NT2/D1 (cell line): Measurements from ENCODE around the gene AMBRA1.

Experiments
- SUZ12 ChIP-seq: IDR thresholded peaks from 2 replicates; pipeline ENCODE4 v1.6.1; 2011; ENCODE audit not compliant: insufficient read length, insufficient read depth; ENCODE audit errors: extremely low read depth
- YY1 ChIP-seq: IDR thresholded peaks from 2 replicates; pipeline ENCODE4 v1.6.1; 2011; ENCODE audit not compliant: insufficient read length, insufficient read depth
- ZNF274 ChIP-seq: IDR thresholded peaks from 2 replicates; pipeline ENCODE4 v1.6.1; 2011; ENCODE audit warnings: mild to moderate bottlenecking, low read depth, low read length

GRCh38 chr11:46537121-46537520 is 56.7 kb downstream of the AMBRA1 start:
- no peak for TF ChIP-seq YY1
- no peak for TF ChIP-seq ZNF274
- no peak for TF ChIP-seq SUZ12
